ENCODE data around the gene AMPD1.

Gene AMPD1

DNA sequence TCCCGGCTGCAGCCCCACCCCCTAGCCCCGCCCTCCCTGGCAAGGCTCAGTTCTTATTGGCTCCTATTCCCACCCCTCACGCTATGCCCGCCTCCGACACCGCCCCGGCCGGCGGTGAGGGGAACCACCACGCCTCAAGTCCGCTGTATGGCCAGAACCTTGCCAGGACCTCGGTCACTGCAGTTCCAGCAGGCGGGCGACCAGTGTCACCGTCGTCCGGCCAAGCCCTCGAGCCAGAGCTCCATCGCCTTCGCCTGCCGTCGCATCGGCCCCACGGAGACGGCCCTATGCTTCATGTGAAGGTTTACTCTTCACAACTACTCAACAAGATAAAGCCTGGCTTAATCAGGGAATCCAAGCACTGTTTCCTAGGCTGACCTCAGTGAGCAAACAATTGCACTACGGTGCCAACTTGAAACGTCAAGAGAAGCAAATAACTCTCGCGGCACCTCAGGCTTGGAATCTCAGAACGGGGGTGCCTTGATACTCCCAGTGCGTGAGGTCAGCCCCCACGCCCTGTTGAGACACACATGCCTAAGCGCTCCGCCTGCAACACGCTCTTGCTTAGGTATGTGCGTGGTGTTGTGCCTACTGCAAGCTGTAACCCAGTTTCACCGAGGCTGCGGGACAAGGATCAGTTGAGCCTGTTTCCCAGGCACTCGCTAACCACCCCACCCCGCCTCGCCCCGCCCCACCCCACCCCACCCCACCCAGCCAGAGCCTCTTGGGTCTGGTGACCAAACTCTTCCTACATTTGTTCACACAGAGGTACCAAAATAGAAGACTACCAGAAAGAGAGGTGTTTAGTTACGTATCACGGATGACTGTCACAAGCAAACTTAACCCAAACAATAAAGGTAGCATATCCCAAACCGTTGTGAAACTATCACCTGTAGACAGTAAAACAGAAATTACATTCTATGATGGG, 25.0 kb downstream of the AMPD1 start:
- no peak for TF ChIP-seq CTCF (IDR thresholded peaks at IDR 0.05; ENCODE audit: poor library complexity, severe bottlenecking)
- no peaks in the 10 kb centered on the region for H3K36me3 ChIP-seq (ENCODE audit: low read depth)
- peak overlapping the region; percentile 82 for H3K27ac ChIP-seq (ENCODE audit: poor library complexity, severe bottlenecking)
- ATAC-seq (ENCODE audit: low read depth) = peak; percentile 90
- H3K4me1 ChIP-seq (ENCODE audit: insufficient read depth, poor library complexity, severe bottlenecking) = peaks cover 9% of the 10 kb centered on the region
- no peaks in the 10 kb centered on the region for H3K9me3 ChIP-seq (ENCODE audit: severe bottlenecking)
- H3K4me3 ChIP-seq (ENCODE audit: severe bottlenecking) = peak overlapping the region; percentile 66
- no peaks in the 10 kb centered on the region for H3K27me3 ChIP-seq (ENCODE audit: insufficient read depth, poor library complexity, severe bottlenecking)
- peak; percentile 92 for DNase-seq (ENCODE audit: low spot score)

DNA sequence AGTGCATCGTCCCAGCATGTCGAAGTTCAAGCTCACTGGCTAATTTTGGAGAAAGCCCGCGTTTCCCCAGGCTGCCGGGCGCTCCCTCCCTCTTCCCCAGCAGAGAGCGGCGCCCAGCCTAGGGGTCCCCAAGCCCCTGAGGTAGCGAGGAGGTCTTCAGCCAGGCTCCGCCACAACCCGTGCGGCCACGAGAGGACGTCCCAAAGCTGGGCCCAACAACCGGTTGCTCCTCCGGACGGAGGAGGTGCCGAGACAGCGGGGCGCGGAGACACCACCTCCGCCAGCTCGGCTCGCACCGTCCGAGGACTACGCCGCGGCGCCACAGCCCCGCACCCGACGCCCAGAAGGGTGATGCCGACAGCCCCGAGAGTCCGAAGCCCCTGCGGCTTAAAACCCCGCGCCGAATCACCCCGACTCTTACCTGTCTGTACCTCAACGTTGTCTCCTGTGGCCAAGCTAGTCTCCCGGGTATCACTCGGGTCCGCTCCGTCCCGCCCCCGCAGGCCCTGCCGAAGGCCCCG, 25.7 kb downstream of the AMPD1 start, which contains the start of gene DENND2C:
TSS of gene DENND2C (minus strand) at position 488 of the 521 bp plus-strand sequence. CDS start 44,065 bp downstream, outside the sequence.
- Histone ChIP-seq H3K27me3 (ENCODE audit: insufficient read depth, poor library complexity, severe bottlenecking) (no peaks in the 10 kb centered on the region), H3K4me1 (ENCODE audit: insufficient read depth, poor library complexity, severe bottlenecking) (peaks cover 9% of the 10 kb centered on the region), H3K27ac (ENCODE audit: poor library complexity, severe bottlenecking) (peak within 1 kb of the TSS; percentile 82), H3K9me3 (ENCODE audit: severe bottlenecking) (no peaks in the 10 kb centered on the region), H3K4me3 (ENCODE audit: severe bottlenecking) (peak within 1 kb of the TSS; percentile 66), H3K36me3 (ENCODE audit: low read depth) (no peaks in the 10 kb centered on the region)
- no peak for DNase-seq (ENCODE audit: low spot score)
- TF ChIP-seq CTCF (IDR thresholded peaks at IDR 0.05; ENCODE audit: poor library complexity, severe bottlenecking) = no peak
- peak; percentile 61 for ATAC-seq (ENCODE audit: low read depth)

- Histone ChIP-seq H3K27ac (ENCODE audit: poor library complexity, severe bottlenecking) (peak overlapping the region; percentile 82), H3K4me1 (ENCODE audit: insufficient read depth, poor library complexity, severe bottlenecking) (peaks cover 9% of the 10 kb centered on the region), H3K36me3 (ENCODE audit: low read depth) (no peaks in the 10 kb centered on the region), H3K4me3 (ENCODE audit: severe bottlenecking) (peak overlapping the region; percentile 66), H3K9me3 (ENCODE audit: severe bottlenecking) (no peaks in the 10 kb centered on the region), H3K27me3 (ENCODE audit: insufficient read depth, poor library complexity, severe bottlenecking) (no peaks in the 10 kb centered on the region)
- no peak for TF ChIP-seq CTCF (IDR thresholded peaks at IDR 0.05; ENCODE audit: poor library complexity, severe bottlenecking)
- DNase-seq (ENCODE audit: low spot score) = no peak
- ATAC-seq (ENCODE audit: low read depth) = peak; percentile 30; the same call in 2 of the 3 replicates
Observed at GRCh38 chr1:114668784-114669561, 26.4 kb downstream of the AMPD1 start.

- no peaks in the 10 kb centered on the region for H3K36me3 ChIP-seq (ENCODE audit: low read depth)
- H3K4me3 ChIP-seq (ENCODE audit: severe bottlenecking) = no peak overlapping the region
- DNase-seq (ENCODE audit: low spot score) (no peak), ATAC-seq (ENCODE audit: low read depth) (no peak)
- H3K27ac ChIP-seq (ENCODE audit: poor library complexity, severe bottlenecking) = peak overlapping the region; percentile 82
- no peak for TF ChIP-seq CTCF (IDR thresholded peaks at IDR 0.05; ENCODE audit: poor library complexity, severe bottlenecking)
- no peaks in the 10 kb centered on the region for H3K27me3 ChIP-seq (ENCODE audit: insufficient read depth, poor library complexity, severe bottlenecking)
- H3K4me1 ChIP-seq (ENCODE audit: insufficient read depth, poor library complexity, severe bottlenecking) = peaks cover 9% of the 10 kb centered on the region
- no peaks in the 10 kb centered on the region for H3K9me3 ChIP-seq (ENCODE audit: severe bottlenecking)
Observed at GRCh38 chr1:114668373-114668772, 27.0 kb downstream of the AMPD1 start.

All from RWPE2 (cell line).